AG09309 (cell line): ENCODE data around the gene PSPC1.
"Not testable (repeated sequence)": the region's sequence is repeated elsewhere in the genome, so short reads cannot be mapped to it uniquely, and the experiment has no call there.

Experiments
- DNase-seq: peaks from one replicate; pipeline ENCODE4 v3.0.0-alpha.2; 2010; ENCODE audit warnings: low read depth
- H3K4me3 ChIP-seq: 2 replicates; pipeline ENCODE4 v1.5.1; 2011; ENCODE audit warnings: mild to moderate bottlenecking, low read depth, low read length, moderate library complexity; ENCODE audit not compliant: control insufficient read depth
- TF ChIP-seq, protein P1 (sequence below): IDR thresholded peaks from 2 replicates; pipeline ENCODE4 v1.5.1; 2011; ENCODE audit warnings: mild to moderate bottlenecking, low read depth, low read length, inconsistent platforms; ENCODE audit not compliant: insufficient read depth, control insufficient read depth; ENCODE audit errors: missing control alignments

Gene PSPC1

DNA sequence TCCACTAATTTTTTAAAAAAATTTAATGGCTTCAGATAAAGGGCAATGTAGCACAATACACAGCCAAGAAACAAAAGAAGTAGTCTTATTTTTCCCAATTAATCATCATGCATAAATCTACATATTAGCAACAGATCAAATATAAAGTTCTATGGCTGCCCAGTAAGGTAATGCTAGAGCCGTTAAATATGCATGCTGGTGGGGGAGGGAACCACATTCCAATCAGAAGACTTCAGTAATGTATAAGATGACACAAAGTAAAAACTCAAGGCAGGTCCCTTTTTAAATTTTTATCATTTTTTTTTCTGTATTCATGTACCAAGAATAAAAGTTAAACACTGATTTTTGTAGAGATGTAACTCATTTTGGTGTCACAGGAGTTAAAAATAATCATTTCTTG is 87.3 kb downstream of the PSPC1 start:
- no peak overlapping the region for H3K4me3 ChIP-seq
- DNase-seq, result no peak
- TF ChIP-seq, protein P1, sequence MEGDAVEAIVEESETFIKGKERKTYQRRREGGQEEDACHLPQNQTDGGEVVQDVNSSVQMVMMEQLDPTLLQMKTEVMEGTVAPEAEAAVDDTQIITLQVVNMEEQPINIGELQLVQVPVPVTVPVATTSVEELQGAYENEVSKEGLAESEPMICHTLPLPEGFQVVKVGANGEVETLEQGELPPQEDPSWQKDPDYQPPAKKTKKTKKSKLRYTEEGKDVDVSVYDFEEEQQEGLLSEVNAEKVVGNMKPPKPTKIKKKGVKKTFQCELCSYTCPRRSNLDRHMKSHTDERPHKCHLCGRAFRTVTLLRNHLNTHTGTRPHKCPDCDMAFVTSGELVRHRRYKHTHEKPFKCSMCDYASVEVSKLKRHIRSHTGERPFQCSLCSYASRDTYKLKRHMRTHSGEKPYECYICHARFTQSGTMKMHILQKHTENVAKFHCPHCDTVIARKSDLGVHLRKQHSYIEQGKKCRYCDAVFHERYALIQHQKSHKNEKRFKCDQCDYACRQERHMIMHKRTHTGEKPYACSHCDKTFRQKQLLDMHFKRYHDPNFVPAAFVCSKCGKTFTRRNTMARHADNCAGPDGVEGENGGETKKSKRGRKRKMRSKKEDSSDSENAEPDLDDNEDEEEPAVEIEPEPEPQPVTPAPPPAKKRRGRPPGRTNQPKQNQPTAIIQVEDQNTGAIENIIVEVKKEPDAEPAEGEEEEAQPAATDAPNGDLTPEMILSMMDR, result no peak

DNA sequence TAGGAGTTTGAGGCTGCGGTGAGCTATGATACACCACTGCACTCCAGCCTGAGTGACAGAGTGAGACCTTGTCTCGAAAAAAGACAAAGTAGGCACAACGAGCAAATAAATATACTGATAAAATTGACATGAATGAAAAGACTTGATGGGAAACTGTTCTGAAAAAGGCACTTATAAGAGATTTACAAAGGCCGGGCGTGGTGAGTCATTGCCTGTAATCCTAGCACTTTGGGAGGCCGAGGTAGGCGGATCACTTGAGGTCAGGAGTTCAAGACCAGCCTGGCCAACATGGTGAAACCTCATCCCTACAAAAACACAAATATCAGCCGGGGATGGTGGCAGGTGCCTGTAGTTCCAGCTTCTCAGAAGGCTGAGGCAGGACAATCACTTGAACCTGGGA is 91.3 kb downstream of the PSPC1 start:
- H3K4me3 ChIP-seq, DNase-seq: not testable (repeated sequence)

DNA sequence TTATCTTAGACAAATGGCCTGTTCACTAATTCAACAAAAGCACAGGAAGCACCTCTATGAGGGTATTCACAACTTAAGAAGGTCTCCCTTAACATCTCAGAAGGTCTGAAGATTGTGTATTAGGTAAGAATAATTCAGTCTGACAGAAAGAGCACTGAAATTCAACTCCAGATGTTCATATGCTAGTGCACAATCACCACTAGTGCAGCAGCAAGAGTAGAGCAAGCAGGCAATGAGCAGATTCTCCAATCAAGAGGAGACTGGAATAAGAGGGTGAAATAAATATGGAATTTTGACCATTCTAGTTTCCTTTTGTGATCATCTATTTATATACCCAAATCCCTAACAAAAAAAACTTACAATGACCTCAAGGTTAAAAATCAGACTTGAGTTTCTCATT is 97.3 kb downstream of the PSPC1 start:
- TF ChIP-seq, protein P1, result no peak
- H3K4me3 ChIP-seq, result no peak overlapping the region
- DNase-seq, result no peak

DNA sequence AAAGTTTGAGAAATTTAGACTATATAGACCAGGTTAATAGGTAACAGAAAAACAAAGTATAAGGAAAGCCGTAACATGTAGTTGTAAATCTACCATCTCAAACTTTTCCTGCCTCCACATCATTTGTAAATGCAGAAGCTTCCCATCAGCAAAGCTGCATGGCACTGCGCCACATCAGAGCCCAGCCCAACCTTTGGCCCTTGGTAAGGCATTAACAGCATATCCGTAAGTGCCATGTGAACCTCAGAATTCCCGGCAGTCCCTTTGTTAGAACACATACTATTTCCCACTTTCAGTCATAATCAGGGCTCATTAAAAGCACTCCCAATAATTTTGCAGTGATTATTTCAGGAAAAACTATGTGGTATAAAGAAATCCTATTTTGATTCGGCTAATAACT is 97.7 kb downstream of the PSPC1 start:
- no peak overlapping the region for H3K4me3 ChIP-seq
- TF ChIP-seq, protein P1, result no peak
- no peak for DNase-seq

DNA sequence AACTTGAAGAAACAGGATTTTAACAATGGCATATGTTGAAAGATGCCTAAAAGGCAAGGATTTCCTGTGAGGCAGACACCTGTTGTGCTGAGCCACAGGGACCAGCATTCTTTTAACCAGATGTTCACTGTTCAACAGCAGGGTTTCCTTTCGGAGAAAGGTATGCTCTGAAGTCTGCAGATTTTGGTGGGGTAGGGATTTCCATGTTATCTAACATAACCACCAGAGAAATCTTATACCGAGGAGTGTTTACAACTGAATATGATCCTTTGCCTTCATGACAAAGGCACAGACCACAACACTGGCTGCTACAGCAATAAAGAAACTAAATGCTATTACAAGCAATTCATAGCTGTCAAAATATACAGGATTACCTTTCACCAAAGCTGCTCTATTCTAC is 101.2 kb downstream of the PSPC1 start:
- TF ChIP-seq, protein P1, result no peak
- DNase-seq, result no peak
- no peak overlapping the region for H3K4me3 ChIP-seq

DNA sequence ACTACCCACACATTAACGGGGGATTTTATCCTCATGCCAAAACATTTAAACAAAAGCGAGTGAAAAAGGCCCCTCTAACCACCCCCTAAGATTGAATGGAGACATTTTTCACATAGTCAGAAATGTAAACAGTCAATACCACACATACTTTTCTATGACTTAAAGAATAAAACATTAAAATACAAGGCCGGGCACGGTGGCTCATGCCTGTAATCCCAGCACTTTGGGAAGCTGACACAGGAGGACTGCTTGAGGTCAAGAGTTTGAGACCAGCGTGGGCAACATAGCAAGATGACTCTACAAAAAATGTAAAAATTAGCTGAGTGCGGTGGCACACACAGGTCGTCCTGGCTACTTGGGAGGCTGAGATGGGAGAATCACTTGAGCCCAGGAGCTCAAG is 102.0 kb downstream of the PSPC1 start:
- no peak overlapping the region for H3K4me3 ChIP-seq
- DNase-seq, result no peak
- TF ChIP-seq, protein P1, result no peak

DNA sequence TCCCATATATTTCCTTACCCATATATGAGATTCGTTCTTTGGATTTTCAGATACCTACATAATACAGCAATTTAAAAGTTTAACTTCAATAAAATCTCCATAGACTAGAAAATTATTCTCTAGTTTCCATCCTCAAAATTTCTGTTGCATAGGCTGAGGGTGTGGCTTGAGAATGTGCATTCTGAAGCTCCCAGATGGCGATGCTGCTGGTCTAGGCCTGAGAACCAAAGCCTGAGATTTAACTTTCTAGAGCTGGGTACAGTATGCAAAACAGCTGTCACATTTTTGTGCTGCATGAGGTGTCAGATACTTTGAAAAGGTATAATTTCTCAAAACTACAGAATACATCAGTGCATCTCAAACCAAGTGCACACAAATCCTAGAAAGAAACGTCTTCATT is 106.6 kb downstream of the PSPC1 start:
- TF ChIP-seq, protein P1, result no peak
- DNase-seq, result no peak

DNA sequence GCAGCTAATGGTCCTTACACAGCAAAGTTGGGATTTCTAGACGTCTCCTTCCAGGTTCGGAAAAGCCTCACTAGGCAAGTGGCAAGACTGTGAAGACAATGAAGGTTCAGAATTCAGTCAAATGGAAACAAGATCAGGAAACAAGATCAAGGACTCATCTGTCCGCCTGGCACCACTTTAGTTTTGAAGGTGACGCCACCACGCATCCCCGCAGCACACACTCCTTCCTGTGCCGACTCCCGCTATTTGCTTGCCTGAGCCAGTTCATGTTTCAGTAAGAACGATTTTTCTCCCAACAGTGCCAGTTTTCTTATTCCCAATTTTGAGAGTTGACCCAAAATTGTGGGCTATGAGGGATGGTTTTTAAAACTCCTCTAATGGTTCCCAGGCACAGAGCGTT is 107.8 kb downstream of the PSPC1 start:
- DNase-seq, result no peak
- TF ChIP-seq, protein P1, result no peak
- no peak overlapping the region for H3K4me3 ChIP-seq

More for the DNA sequence above, 106.6 kb downstream of the PSPC1 start:
- no peak overlapping the region for H3K4me3 ChIP-seq
